ENCODE measurements around the gene DAND5. TPM values are rescaled to one million over a fixed set of nuclear protein-coding genes. Genes with fewer than 3 reads are reported as not detected.
A peak's percentile ranks its signal among the peaks of the same experiment; 100 is the strongest.
"Not testable (repeated sequence)": the region's sequence is repeated elsewhere in the genome, so short reads cannot be mapped to it uniquely, and the experiment has no call there.

Gene DAND5
- total and polyA plus RNA-seq, 5 donors, result 5.0 to 13.8 (median 9.2) TPM

GRCh38 chr19:12946731-12947496, 22.5 kb upstream of the DAND5 start:
- H3K27ac ChIP-seq (ENCODE audit: low read length), result no peak overlapping the region
- no peak for ATAC-seq

DNA sequence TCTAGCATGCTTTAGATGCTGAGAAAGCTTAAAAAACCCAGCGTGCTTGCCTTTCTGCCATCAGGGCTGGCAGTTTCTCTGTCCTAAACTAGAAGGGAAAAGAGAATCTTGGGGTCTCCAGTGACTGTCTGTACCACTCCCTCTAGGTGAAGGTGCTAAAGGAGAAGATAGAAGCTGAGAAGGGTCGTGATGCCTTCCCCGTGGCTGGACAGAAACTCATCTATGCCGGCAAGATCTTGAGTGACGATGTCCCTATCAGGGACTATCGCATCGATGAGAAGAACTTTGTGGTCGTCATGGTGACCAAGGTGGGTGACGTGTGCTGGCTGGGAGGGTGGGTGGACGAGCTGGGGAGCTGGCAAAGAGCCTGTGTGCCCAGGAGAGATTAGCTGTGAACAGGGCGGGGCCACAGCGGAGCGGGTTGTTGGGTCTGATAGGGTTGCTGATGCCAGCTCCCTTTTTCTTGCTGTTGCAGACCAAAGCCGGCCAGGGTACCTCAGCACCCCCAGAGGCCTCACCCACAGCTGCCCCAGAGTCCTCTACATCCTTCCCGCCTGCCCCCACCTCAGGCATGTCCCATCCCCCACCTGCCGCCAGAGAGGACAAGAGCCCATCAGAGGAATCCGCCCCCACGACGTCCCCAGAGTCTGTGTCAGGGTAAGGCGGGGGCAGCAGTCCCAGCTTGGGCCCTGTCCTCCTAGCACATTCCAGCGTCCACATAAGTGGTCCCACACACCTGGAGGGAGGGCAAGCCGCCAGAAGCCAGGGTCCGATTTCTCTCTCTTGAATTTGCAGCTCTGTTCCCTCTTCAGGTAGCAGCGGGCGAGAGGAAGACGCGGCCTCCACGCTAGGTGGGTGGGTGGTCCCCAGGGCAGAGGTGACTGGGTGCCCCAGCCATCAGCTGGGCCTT, 21.4 kb upstream of the DAND5 start:
- Histone ChIP-seq H3K9me3 (ENCODE audit: control insufficient read depth, low read length) (no peaks in the 10 kb centered on the region), H3K27me3 (ENCODE audit: control insufficient read depth, insufficient read depth) (no peaks in the 10 kb centered on the region), H3K4me3 (ENCODE audit: low read length) (no peak overlapping the region), H3K27ac (ENCODE audit: low read length) (no peak overlapping the region), H3K4me1 (ENCODE audit: control insufficient read depth, insufficient read depth, low read length) (peaks cover 4% of the 10 kb centered on the region)
- ATAC-seq (no peak), DNase-seq (peak in 2 of 3 donors; percentile 56 to 69)
- 84% methylated on average over 28 of the region's 28 CpGs for WGBS
- intact Hi-C loops (cut with DNase I), result no loop called here

More at GRCh38 chr19:12946731-12947496, 22.5 kb upstream of the DAND5 start:
- Histone ChIP-seq H3K4me1 (ENCODE audit: control insufficient read depth, insufficient read depth, low read length) (no peaks in the 10 kb centered on the region), H3K9me3 (ENCODE audit: control insufficient read depth, low read length) (no peaks in the 10 kb centered on the region), H3K27me3 (ENCODE audit: control insufficient read depth, insufficient read depth) (no peaks in the 10 kb centered on the region), H3K4me3 (ENCODE audit: low read length) (peak overlapping the region; percentile 80)
- WGBS, result 66% methylated on average over 14 of the region's 14 CpGs
- peak in 1 of 3 donors; percentile 11 for DNase-seq
- intact Hi-C loops (cut with DNase I), result no loop called here

DNA sequence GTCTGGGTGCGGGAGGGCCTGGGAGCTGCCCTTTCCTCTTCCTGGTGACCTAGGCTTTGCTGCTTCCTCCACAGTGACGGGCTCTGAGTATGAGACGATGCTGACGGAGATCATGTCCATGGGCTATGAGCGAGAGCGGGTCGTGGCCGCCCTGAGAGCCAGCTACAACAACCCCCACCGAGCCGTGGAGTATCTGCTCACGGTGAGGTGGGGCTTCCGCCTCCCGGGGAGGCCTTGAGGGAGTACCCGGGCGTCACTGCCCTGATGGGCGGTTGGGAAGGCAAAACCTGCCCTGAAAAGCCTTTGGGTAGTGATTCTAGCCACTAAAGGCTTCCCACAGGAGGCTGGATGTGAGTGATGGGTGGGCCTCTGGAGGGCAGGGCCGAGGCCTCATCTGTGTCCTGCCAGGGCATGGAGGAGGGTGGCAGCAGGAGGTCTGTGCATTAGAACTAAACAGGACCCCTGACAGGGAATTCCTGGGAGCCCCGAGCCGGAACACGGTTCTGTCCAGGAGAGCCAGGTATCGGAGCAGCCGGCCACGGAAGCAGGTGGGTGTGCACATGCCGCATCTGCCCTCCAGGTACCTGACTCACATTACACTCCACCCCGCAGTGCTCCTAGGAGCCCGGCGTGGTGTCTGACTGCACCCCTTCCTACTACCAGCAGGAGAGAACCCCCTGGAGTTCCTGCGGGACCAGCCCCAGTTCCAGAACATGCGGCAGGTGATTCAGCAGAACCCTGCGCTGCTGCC, 20.6 kb upstream of the DAND5 start:
- ATAC-seq (no peak), DNase-seq (peak in 1 of 3 donors; percentile 49)
- 91% methylated on average over 30 of the region's 30 CpGs for WGBS
- intact Hi-C loops (cut with DNase I), result no loop called here
- Histone ChIP-seq H3K4me1 (ENCODE audit: control insufficient read depth, insufficient read depth, low read length) (peaks cover 7% of the 10 kb centered on the region), H3K4me3 (ENCODE audit: low read length) (no peak overlapping the region), H3K9me3 (ENCODE audit: control insufficient read depth, low read length) (no peaks in the 10 kb centered on the region), H3K27ac (ENCODE audit: low read length) (no peak overlapping the region), H3K27me3 (ENCODE audit: control insufficient read depth, insufficient read depth) (no peaks in the 10 kb centered on the region)

- WGBS, result 77% methylated on average over 16 of the region's 16 CpGs
- intact Hi-C loops (cut with DNase I), result no loop called here
- Histone ChIP-seq H3K27ac (ENCODE audit: low read length) (no peak overlapping the region), H3K27me3 (ENCODE audit: control insufficient read depth, insufficient read depth) (no peaks in the 10 kb centered on the region), H3K4me3 (ENCODE audit: low read length) (no peak overlapping the region), H3K4me1 (ENCODE audit: control insufficient read depth, insufficient read depth, low read length) (peaks cover 7% of the 10 kb centered on the region), H3K9me3 (ENCODE audit: control insufficient read depth, low read length) (no peaks in the 10 kb centered on the region)
- ATAC-seq (no peak), DNase-seq (peak in 1 of 3 donors; percentile 56)
Measured at GRCh38 chr19:12949363-12950283, 19.8 kb upstream of the DAND5 start.

DNA sequence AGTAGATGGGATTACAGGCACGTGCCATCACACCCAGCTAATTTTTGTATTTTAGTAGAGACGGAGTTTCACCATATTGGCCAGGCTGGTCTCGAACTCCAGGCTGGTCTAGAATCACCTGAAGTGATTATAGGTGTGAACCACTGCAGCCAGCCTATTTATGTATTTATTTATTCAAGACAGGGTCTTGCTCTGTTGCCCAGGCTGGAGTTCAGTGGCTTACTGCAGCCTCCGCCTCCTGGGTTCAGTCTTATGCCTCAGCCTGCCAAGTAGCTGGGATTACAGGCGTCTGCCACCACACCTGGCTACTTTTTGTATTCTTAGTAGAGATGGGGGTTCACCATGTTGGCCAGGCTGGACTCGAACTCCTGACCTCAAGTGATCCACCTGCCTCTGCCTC, 17.3 kb upstream of the DAND5 start:
- H3K9me3 ChIP-seq (ENCODE audit: control insufficient read depth, low read length); H3K27me3 ChIP-seq (ENCODE audit: control insufficient read depth, insufficient read depth); DNase-seq; H3K27ac ChIP-seq (ENCODE audit: low read length); intact Hi-C loops (cut with DNase I); ATAC-seq; H3K4me3 ChIP-seq (ENCODE audit: low read length); H3K4me1 ChIP-seq (ENCODE audit: control insufficient read depth, insufficient read depth, low read length): not testable (repeated sequence)
- 91% methylated on average over 6 of the region's 6 CpGs for WGBS

DNA sequence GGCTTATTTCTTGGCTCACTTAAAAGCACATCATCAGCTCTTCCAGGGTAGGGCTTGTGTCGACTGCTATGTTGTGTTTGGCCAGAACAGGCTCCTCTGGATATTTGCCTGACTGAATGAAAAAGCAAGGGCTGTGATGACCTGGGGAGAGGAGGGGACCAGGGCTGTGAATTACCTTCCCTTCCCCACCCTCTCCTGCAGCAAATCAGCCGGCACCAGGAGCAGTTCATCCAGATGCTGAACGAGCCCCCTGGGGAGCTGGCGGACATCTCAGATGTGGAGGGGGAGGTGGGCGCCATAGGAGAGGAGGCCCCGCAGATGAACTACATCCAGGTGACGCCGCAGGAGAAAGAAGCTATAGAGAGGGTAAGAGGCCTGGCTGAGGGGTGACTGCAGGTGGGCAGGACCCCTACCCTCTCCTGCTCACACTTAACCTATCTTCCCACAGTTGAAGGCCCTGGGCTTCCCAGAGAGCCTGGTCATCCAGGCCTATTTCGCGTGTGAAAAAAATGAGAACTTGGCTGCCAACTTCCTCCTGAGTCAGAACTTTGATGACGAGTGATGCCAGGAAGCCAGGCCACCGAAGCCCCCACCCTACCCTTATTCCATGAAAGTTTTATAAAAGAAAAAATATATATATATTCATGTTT, 16.8 kb upstream of the DAND5 start:
- no peaks in the 10 kb centered on the region for H3K9me3 ChIP-seq (ENCODE audit: control insufficient read depth, low read length)
- ATAC-seq, result peak in 1 of 2 donors; percentile 44
- peaks cover 7% of the 10 kb centered on the region for H3K4me1 ChIP-seq (ENCODE audit: control insufficient read depth, insufficient read depth, low read length)
- H3K4me3 ChIP-seq (ENCODE audit: low read length), result no peak overlapping the region
- peak overlapping the region; percentile 9 for H3K27ac ChIP-seq (ENCODE audit: low read length)
- H3K27me3 ChIP-seq (ENCODE audit: control insufficient read depth, insufficient read depth), result no peaks in the 10 kb centered on the region
- intact Hi-C loops (cut with DNase I), result no loop called here
- peak in 1 of 3 donors; percentile 47 for DNase-seq
- 43% methylated on average over 12 of the region's 12 CpGs for WGBS

DNA sequence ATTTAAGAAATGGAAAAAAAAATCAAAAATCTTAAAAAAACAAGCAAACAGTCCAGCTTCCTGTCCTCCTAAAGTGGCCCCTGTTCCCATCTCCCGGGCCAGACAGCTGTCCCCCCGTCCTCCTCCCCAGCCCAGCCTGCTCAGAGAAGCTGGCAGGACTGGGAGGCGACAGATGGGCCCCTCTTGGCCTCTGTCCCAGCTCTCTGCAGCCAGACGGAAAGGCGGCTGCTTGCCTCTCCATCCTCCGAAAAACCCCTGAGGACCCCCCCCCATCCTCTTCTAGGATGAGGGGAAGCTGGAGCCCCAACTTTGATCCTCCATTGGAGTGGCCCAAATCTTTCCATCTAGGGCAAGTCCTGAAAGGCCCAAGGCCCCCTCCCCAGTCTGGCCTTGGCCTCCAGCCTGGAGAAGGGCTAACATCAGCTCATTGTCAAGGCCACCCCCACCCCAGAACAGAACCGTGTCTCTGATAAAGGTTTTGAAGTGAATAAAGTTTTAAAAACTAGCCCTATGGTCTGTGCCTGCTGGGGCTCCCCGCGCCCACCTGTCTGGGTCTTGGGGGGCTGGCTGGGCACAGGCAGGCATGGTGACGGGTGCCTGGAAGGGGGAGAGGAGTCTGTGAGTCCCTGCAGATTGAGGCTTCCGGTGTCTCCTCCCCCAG, 16.1 kb upstream of the DAND5 start:
- H3K4me1 ChIP-seq (ENCODE audit: control insufficient read depth, insufficient read depth, low read length), result peaks cover 7% of the 10 kb centered on the region
- ATAC-seq, result peak; percentile 19 to 49
- H3K27me3 ChIP-seq (ENCODE audit: control insufficient read depth, insufficient read depth), result no peaks in the 10 kb centered on the region
- intact Hi-C loops (cut with DNase I), result no loop called here
- 24% methylated on average over 11 of the region's 11 CpGs for WGBS
- no peaks in the 10 kb centered on the region for H3K9me3 ChIP-seq (ENCODE audit: control insufficient read depth, low read length)
- H3K27ac ChIP-seq (ENCODE audit: low read length), result peak overlapping the region; percentile 55
- peak; percentile 72 to 81 (median 78) for DNase-seq
- no peak overlapping the region for H3K4me3 ChIP-seq (ENCODE audit: low read length)

DNA sequence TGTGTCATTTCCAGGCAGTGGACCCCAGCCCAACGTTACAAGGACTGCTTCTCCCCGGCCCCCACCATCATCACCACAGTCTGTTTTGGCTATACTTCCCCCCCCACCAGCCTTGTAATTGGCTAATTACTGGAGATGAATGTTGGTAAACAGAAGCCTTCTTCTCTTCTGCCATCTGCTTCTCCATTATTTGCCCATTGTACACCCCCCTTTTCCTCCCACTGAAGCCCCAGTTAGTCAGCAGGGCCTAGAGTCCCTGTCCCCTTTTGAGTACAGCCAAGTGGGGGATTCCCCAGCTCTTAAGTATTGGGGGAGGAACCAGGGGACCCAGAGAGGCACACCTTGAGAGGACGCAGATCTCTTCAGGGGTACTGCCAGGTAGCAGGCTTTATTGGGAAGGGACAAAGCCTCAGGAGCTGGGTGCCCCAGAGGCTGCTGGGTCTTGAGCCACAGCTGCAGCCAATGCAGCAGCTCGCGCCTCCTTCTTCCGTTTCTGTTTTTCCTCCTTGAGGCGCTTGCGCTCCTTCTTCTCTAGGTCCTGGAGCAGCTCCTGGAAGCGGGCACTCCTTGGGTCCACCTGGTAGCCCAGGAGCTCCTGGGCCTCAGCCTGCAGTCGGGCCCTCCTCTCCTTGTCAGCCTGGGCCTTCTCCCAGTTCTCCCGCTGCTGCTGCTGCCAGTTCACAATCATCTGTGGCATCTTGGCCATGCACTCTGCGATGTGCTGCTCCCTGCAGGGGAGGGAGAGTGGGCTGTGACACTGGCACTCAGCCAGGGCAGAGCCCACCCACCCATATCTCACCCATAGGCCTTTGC, 15.4 kb upstream of the DAND5 start:
- H3K4me1 ChIP-seq (ENCODE audit: control insufficient read depth, insufficient read depth, low read length), result peaks cover 7% of the 10 kb centered on the region
- WGBS, result 49% methylated on average over 12 of the region's 12 CpGs

GRCh38 chr19:12954612-12954962, 14.8 kb upstream of the DAND5 start:
- intact Hi-C loops (cut with DNase I), result no loop called here
- no peak overlapping the region for H3K4me3 ChIP-seq (ENCODE audit: low read length)
- H3K27ac ChIP-seq (ENCODE audit: low read length), result no peak overlapping the region
- peaks cover 7% of the 10 kb centered on the region for H3K4me1 ChIP-seq (ENCODE audit: control insufficient read depth, insufficient read depth, low read length)
- ATAC-seq, result no peak
- H3K9me3 ChIP-seq (ENCODE audit: control insufficient read depth, low read length), result no peaks in the 10 kb centered on the region
- H3K27me3 ChIP-seq (ENCODE audit: control insufficient read depth, insufficient read depth), result no peaks in the 10 kb centered on the region
- WGBS, result 13% methylated on average over 1 of the region's 1 CpG
- no peak for DNase-seq

More for the DNA sequence above, 15.4 kb upstream of the DAND5 start:
- peak overlapping the region; percentile 55 for H3K27ac ChIP-seq (ENCODE audit: low read length)
- H3K4me3 ChIP-seq (ENCODE audit: low read length), result no peak overlapping the region
- ATAC-seq (no peak), DNase-seq (no peak)
- no peaks in the 10 kb centered on the region for H3K9me3 ChIP-seq (ENCODE audit: control insufficient read depth, low read length)
- H3K27me3 ChIP-seq (ENCODE audit: control insufficient read depth, insufficient read depth), result no peaks in the 10 kb centered on the region
- intact Hi-C loops (cut with DNase I), result no loop called here
